SK-N-SH treated with all-trans-retinoic acid at 6 μM for 48 hours (cell line): ENCODE measurements around the gene FXR2.

Experiments
- ATAC-seq: fragments of 200-7000 bp; cut with Tn5 transposase; 3 replicates; pipeline ENCODE4 v1.9.1; 2020; ENCODE audit warnings: mild to moderate bottlenecking, moderate library complexity
- ARNTL ChIP-seq: fragments of 450-650 bp; formaldehyde crosslinking; IDR thresholded peaks from 2 replicates; pipeline ENCODE4 v1.5.0; 2020; ENCODE audit warnings: low read depth, mild to moderate bottlenecking, moderate library complexity, borderline replicate concordance
- BACH2 ChIP-seq: fragments of 250-450 bp; sonication (Bioruptor Pico); IDR thresholded peaks from 2 replicates; pipeline ENCODE4 v1.9.0; 2021; ENCODE audit warnings: mild to moderate bottlenecking, borderline replicate concordance
- CSRNP3 ChIP-seq: fragments of 250-450 bp; sonication (Bioruptor Pico); IDR thresholded peaks from 2 replicates; pipeline ENCODE4 v1.5.1; 2021; ENCODE audit warnings: mild to moderate bottlenecking, moderate library complexity
- GLIS3 ChIP-seq: fragments of 250-450 bp; sonication (Bioruptor Pico); IDR thresholded peaks from 2 replicates; pipeline ENCODE4 v1.5.0; 2020; ENCODE audit warnings: mild to moderate bottlenecking, moderate library complexity
- ISL1 ChIP-seq: fragments of 250-450 bp; sonication (Bioruptor Pico); IDR thresholded peaks from 2 replicates; pipeline ENCODE4 v2.1.2; 2022; ENCODE audit warnings: mild to moderate bottlenecking, moderate library complexity
- OSR1 ChIP-seq: fragments of 250-450 bp; sonication (Bioruptor Pico); IDR thresholded peaks from 2 replicates; pipeline ENCODE4 v1.8.0; 2022; ENCODE audit warnings: moderate library complexity, mild to moderate bottlenecking, inconsistent platforms
- POU6F1 ChIP-seq: fragments of 250-450 bp; sonication (Bioruptor Pico); IDR thresholded peaks from 2 replicates; pipeline ENCODE4 v1.8.0; 2021; ENCODE audit warnings: low read depth, mild to moderate bottlenecking, moderate library complexity, borderline replicate concordance
- PPARA ChIP-seq: fragments of 250-450 bp; sonication (Bioruptor Pico); IDR thresholded peaks from 2 replicates; pipeline ENCODE4 v1.5.0; 2020; ENCODE audit warnings: mild to moderate bottlenecking, borderline replicate concordance
- SNAI2 ChIP-seq: fragments of 250-450 bp; sonication (Bioruptor Pico); IDR thresholded peaks from 2 replicates; pipeline ENCODE4 v1.5.0; 2020; ENCODE audit warnings: mild to moderate bottlenecking, moderate library complexity
- TOX ChIP-seq: fragments of 250-450 bp; sonication (Bioruptor Pico); IDR thresholded peaks from 2 replicates; pipeline ENCODE4 v1.8.0; 2021; ENCODE audit warnings: mild to moderate bottlenecking, moderate library complexity, borderline replicate concordance
- ZC3H10 ChIP-seq: fragments of 250-450 bp; sonication (Bioruptor Pico); IDR thresholded peaks from 2 replicates; pipeline ENCODE4 v1.5.1; 2021; ENCODE audit warnings: mild to moderate bottlenecking, moderate library complexity
- ZFP3 ChIP-seq: fragments of 250-450 bp; sonication (Bioruptor Pico); IDR thresholded peaks from 2 replicates; pipeline ENCODE4 v1.5.0; 2020; ENCODE audit warnings: mild to moderate bottlenecking, moderate library complexity
- ZFP30 ChIP-seq: fragments of 450-650 bp; formaldehyde crosslinking; IDR thresholded peaks from 2 replicates; pipeline ENCODE4 v1.5.0; 2022; ENCODE audit warnings: mild to moderate bottlenecking, moderate library complexity
- ZNF70 ChIP-seq: fragments of 450-650 bp; formaldehyde crosslinking; IDR thresholded peaks from 2 replicates; pipeline ENCODE4 v1.5.0; 2020; ENCODE audit warnings: mild to moderate bottlenecking, moderate library complexity
- ZNF8 ChIP-seq: fragments of 450-650 bp; formaldehyde crosslinking; IDR thresholded peaks from 2 replicates; pipeline ENCODE4 v1.5.0; 2020; ENCODE audit warnings: mild to moderate bottlenecking, moderate library complexity
- TF ChIP-seq, protein P1 (sequence below): fragments of 250-450 bp; sonication (Bioruptor Pico); IDR thresholded peaks from 2 replicates; pipeline ENCODE4 v1.8.0; 2020; ENCODE audit warnings: mild to moderate bottlenecking, moderate library complexity, borderline replicate concordance
- TF ChIP-seq, protein P2 (sequence below): fragments of 250-450 bp; sonication (Bioruptor Pico); IDR thresholded peaks from 2 replicates; pipeline ENCODE4 v1.5.0; 2020; ENCODE audit warnings: mild to moderate bottlenecking, moderate library complexity

The FXR2 gene

GRCh38 chr17:7572338-7572587 lies 42.4 kb downstream of the FXR2 start:
- TF ChIP-seq TOX (CRISPR knock-in tag) (no peak), ARNTL (CRISPR knock-in tag) (0 out of 2 replicates have a peak, but pooled peaks have one; percentile 17)
- TF ChIP-seq, protein P1, sequence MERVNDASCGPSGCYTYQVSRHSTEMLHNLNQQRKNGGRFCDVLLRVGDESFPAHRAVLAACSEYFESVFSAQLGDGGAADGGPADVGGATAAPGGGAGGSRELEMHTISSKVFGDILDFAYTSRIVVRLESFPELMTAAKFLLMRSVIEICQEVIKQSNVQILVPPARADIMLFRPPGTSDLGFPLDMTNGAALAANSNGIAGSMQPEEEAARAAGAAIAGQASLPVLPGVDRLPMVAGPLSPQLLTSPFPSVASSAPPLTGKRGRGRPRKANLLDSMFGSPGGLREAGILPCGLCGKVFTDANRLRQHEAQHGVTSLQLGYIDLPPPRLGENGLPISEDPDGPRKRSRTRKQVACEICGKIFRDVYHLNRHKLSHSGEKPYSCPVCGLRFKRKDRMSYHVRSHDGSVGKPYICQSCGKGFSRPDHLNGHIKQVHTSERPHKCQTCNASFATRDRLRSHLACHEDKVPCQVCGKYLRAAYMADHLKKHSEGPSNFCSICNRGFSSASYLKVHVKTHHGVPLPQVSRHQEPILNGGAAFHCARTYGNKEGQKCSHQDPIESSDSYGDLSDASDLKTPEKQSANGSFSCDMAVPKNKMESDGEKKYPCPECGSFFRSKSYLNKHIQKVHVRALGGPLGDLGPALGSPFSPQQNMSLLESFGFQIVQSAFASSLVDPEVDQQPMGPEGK, result peak; percentile 21; the same call in 1 of the 2 replicates
- ATAC-seq, result no peak; the same call in 2 of the 3 replicates

DNA sequence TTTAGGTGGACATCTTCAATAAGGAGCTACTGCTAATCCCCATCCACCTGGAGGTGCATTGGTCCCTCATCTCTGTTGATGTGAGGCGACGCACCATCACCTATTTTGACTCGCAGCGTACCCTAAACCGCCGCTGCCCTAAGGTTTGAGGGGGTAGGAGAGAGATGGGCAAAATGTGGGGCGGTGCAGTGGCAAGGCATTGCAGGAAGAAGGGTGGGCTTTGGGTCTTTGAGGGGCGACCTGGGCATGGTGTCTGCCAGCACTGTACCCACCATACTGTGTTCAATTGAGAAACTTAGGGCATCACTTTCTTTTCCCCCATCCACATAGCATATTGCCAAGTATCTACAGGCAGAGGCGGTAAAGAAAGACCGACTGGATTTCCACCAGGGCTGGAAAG lies 44.3 kb downstream of the FXR2 start:
- TF ChIP-seq ZFP3 (CRISPR knock-in tag), result no peak
- TF ChIP-seq, protein P2, sequence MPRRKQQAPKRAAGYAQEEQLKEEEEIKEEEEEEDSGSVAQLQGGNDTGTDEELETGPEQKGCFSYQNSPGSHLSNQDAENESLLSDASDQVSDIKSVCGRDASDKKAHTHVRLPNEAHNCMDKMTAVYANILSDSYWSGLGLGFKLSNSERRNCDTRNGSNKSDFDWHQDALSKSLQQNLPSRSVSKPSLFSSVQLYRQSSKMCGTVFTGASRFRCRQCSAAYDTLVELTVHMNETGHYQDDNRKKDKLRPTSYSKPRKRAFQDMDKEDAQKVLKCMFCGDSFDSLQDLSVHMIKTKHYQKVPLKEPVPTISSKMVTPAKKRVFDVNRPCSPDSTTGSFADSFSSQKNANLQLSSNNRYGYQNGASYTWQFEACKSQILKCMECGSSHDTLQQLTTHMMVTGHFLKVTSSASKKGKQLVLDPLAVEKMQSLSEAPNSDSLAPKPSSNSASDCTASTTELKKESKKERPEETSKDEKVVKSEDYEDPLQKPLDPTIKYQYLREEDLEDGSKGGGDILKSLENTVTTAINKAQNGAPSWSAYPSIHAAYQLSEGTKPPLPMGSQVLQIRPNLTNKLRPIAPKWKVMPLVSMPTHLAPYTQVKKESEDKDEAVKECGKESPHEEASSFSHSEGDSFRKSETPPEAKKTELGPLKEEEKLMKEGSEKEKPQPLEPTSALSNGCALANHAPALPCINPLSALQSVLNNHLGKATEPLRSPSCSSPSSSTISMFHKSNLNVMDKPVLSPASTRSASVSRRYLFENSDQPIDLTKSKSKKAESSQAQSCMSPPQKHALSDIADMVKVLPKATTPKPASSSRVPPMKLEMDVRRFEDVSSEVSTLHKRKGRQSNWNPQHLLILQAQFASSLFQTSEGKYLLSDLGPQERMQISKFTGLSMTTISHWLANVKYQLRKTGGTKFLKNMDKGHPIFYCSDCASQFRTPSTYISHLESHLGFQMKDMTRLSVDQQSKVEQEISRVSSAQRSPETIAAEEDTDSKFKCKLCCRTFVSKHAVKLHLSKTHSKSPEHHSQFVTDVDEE (CRISPR knock-in tag), result no peak
- TF ChIP-seq ISL1 (CRISPR knock-in tag), result no peak
- TF ChIP-seq CSRNP3 (CRISPR knock-in tag), result no peak
- TF ChIP-seq ZNF70 (CRISPR knock-in tag), result no peak
- TF ChIP-seq SNAI2, result no peak
- no peak for TF ChIP-seq ARNTL (CRISPR knock-in tag)
- ATAC-seq, result no peak

GRCh38 chr17:7569571-7569970 lies 45.1 kb downstream of the FXR2 start:
- ATAC-seq, result no peak
- TF ChIP-seq ZFP30 (CRISPR knock-in tag) (no peak), PPARA (CRISPR knock-in tag) (no peak), ZFP3 (CRISPR knock-in tag) (no peak), ISL1 (CRISPR knock-in tag) (no peak), POU6F1 (no peak), CSRNP3 (CRISPR knock-in tag) (no peak), OSR1 (CRISPR knock-in tag) (no peak), ZC3H10 (CRISPR knock-in tag) (no peak)

DNA sequence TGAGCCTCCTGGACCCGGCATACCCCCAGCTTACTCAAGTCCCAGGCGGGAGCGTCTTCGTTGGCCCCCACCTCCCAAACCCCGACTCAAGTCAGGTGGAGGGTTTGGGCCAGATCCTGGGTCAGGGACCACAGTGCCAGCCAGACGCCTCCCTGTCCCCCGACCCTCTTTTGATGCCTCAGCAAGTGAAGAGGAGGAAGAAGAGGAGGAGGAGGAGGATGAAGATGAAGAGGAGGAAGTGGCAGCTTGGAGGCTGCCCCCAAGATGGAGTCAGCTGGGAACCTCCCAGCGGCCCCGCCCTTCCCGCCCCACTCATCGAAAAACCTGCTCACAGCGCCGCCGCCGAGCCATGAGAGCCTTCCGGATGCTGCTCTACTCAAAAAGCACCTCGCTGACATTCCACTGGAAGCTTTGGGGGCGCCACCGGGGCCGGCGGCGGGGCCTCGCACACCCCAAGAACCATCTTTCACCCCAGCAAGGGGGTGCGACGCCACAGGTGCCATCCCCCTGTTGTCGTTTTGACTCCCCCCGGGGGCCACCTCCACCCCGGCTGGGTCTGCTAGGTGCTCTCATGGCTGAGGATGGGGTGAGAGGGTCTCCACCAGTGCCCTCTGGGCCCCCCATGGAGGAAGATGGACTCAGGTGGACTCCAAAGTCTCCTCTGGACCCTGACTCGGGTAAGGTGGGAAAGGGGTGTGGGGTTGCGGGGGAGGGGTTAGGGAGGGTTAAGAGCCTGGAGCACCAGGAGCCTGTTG lies 51.4 kb downstream of the FXR2 start:
- no peak for ATAC-seq
- TF ChIP-seq BACH2 (CRISPR knock-in tag) (no peak), ZFP30 (CRISPR knock-in tag) (no peak), GLIS3 (CRISPR knock-in tag) (no peak), OSR1 (CRISPR knock-in tag) (no peak), ZNF8 (CRISPR knock-in tag) (no peak)
- TF ChIP-seq, protein P1, result no peak
